DOHH2 (cell line): ENCODE data around the gene PTPRN2.

Experiments
- CTCF ChIP-seq: fragments of 200-600 bp; sonication (generic); IDR thresholded peaks from one replicate; pipeline ENCODE4 v1.5.1; 2014; ENCODE audit warnings: antibody characterized with exemption, mild to moderate bottlenecking, low read depth, low read length; ENCODE audit not compliant: poor library complexity, severe bottlenecking
- EZH2phosphoT487 ChIP-seq: fragments of 200-600 bp; sonication (generic); IDR thresholded peaks from 2 replicates; pipeline ENCODE4 v1.6.1; 2017; ENCODE audit warnings: borderline replicate concordance, mild to moderate bottlenecking, antibody characterized with exemption, low read length, moderate library complexity, mixed read lengths

GRCh38 chr7:158560386-158560785, 27.2 kb downstream of the PTPRN2 start:
- TF ChIP-seq CTCF, result no peak
- TF ChIP-seq EZH2phosphoT487, result no peak
